IgD-negative memory B cell (primary cell): ENCODE data around the gene SLC9A7. TPM values are rescaled to one million over a fixed set of nuclear protein-coding genes. Genes with fewer than 3 reads are reported as not detected.

ENCODE experiments used
- H3K27ac Mint-ChIP-seq, 3 donors: one replicate each; pipeline ENCODE4 v1.8.0; 2020 to 2022; ENCODE audit warnings: mild to moderate bottlenecking in 3 of 3, mixed read lengths in 3 of 3, moderate library complexity in 1 of 3
- H3K27me3 Mint-ChIP-seq: one replicate; pipeline ENCODE4 v1.8.0; 2021; ENCODE audit warnings: mixed read lengths
- H3K36me3 Mint-ChIP-seq: one replicate; pipeline ENCODE4 v1.8.0; 2020; ENCODE audit warnings: mild to moderate bottlenecking, mixed read lengths
- H3K4me1 Mint-ChIP-seq, 3 donors: one replicate each; pipeline ENCODE4 v1.8.0; 2020 to 2022; ENCODE audit warnings: mixed read lengths in 3 of 3, mild to moderate bottlenecking in 1 of 3
- H3K4me3 Mint-ChIP-seq, 4 donors: one replicate each; pipeline ENCODE4 v1.8.0; 2020 to 2022; ENCODE audit warnings: mild to moderate bottlenecking in 4 of 4, mixed read lengths in 4 of 4, moderate library complexity in 3 of 4
- H3K9me3 Mint-ChIP-seq, 3 donors: one replicate each; pipeline ENCODE4 v1.8.0; 2020 to 2021; ENCODE audit warnings: mixed read lengths in 3 of 3, mild to moderate bottlenecking in 1 of 3
- polyA plus RNA-seq: library from polyadenylated mRNA; unstranded; fragments of 300-500 nt; fragmentation: Illumina TruSeq; gene quantifications from one replicate; pipeline ENCODE4 v1.2.3, GENCODE V29; 2021

Gene SLC9A7
- polyA plus RNA-seq, 1 donor from 2014 or later, result 18.7 TPM

DNA sequence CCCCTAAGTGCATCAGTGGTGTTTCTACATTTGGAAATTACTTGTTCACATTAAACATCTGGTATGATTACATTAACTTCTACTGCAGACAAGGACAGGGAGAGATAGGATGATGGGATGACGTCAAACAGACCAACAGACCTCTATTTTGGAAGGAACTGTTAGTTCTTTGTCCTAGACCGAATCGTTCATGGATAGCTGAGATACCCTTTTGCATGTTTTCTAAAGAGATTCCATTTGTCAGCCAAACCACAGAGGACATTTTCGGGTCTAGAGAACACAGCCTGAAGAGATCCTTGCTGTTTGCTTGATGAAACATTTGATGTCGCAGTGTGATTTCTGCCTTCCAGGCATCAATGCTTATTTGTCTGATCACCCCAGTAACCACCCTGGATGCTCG lies 157.6 kb downstream of the SLC9A7 start:
- no peak overlapping the region for H3K4me3 Mint-ChIP-seq
- H3K27ac Mint-ChIP-seq, result no peak overlapping the region
- H3K27me3 Mint-ChIP-seq, result peaks cover under 1% of the 10 kb centered on the region
- H3K4me1 Mint-ChIP-seq, result no peaks in the 10 kb centered on the region
- no peaks in the 10 kb centered on the region for H3K9me3 Mint-ChIP-seq
- no peaks in the 10 kb centered on the region for H3K36me3 Mint-ChIP-seq

DNA sequence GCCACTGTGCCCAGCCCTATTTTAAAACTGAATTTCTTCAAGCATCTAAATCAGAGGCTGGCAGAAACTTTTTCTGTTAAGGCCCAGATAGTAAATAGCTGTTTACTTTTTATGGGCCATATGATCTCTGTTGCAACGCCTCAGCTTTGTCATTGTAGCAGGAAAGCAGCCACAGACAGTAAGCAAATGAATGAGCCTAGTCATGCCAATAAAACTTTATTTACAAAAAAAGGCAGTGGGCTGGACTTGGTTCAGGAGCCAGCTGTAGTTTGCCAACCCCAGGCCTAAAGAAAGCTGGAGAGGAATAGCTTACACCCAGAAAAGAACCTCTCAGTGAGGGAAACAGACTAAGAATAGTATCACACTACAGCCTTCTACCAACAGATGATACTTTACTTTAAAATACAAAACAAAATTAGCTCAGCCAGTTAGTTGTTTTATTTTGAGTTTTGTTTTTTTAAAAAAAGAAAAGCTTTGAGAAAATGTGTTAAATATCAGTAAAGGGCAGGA lies 159.8 kb downstream of the SLC9A7 start:
- Mint-ChIP-seq H3K4me3 (no peak overlapping the region), H3K36me3 (no peaks in the 10 kb centered on the region), H3K9me3 (no peaks in the 10 kb centered on the region), H3K27ac (no peak overlapping the region), H3K4me1 (no peaks in the 10 kb centered on the region), H3K27me3 (peaks cover 4% of the 10 kb centered on the region)

GRCh38 chrX:46597771-46598170 lies 161.1 kb downstream of the SLC9A7 start:
- Mint-ChIP-seq H3K36me3 (no peaks in the 10 kb centered on the region), H3K9me3 (no peaks in the 10 kb centered on the region), H3K27ac (peak overlapping the region in 2 of 3 donors; percentile 26 to 53), H3K4me3 (peak overlapping the region in 1 of 4 donors; percentile 39), H3K27me3 (peaks cover 4% of the 10 kb centered on the region), H3K4me1 (no peaks in the 10 kb centered on the region)

- no peak overlapping the region for H3K27ac Mint-ChIP-seq
- H3K27me3 Mint-ChIP-seq, result peaks cover 4% of the 10 kb centered on the region
- no peaks in the 10 kb centered on the region for H3K4me1 Mint-ChIP-seq
- H3K36me3 Mint-ChIP-seq, result no peaks in the 10 kb centered on the region
- no peak overlapping the region for H3K4me3 Mint-ChIP-seq
- H3K9me3 Mint-ChIP-seq, result no peaks in the 10 kb centered on the region
These were observed 161.7 kb downstream of the SLC9A7 start for GRCh38 chrX:46597208-46597607.

- Mint-ChIP-seq H3K36me3 (no peaks in the 10 kb centered on the region), H3K27me3 (peaks cover 4% of the 10 kb centered on the region), H3K9me3 (no peaks in the 10 kb centered on the region), H3K4me1 (no peaks in the 10 kb centered on the region), H3K4me3 (no peak overlapping the region), H3K27ac (peak overlapping the region in 2 of 3 donors; percentile 19 to 46)
These were observed 163.8 kb downstream of the SLC9A7 start for GRCh38 chrX:46595084-46595483.

DNA sequence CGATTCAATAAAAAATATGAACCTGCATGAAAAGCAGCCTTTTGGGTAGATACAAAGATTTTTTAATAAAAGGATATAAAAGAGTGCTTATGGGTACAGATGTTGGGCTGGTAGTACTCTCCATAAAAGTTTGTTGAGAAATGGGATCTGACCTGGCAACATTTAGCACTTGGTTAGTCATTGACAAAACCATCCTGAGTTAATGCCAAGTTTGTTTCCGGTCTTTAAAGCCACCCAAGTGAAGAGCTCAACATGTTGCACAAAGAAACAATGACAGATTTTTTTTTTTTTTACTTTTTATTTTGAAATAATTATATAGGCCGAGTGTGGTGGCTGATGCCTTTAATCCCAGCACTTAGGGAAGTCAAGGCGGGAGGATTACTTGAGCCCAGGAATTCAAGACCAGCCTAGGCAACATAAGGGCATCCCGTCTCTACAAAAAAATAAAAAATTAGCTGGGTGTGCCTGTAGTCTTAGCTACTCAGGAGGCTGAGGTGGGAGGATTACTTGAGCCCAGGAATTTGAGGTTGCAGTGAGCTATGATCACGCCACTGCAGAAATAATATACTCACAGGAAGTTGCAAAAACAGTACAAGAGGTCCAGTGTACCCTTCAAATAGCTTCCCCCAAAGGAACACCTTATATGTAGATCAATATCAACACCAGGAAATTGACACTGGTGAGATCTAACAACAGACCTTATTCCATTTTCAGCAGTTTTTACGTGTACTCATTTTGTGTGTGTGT lies 168.8 kb downstream of the SLC9A7 start:
- Mint-ChIP-seq H3K27me3 (peaks cover 2% of the 10 kb centered on the region), H3K27ac (no peak overlapping the region), H3K4me1 (peaks cover 2 to 12% (median 7%) of the 10 kb centered on the region in 3 donors), H3K4me3 (no peak overlapping the region), H3K36me3 (no peaks in the 10 kb centered on the region), H3K9me3 (no peaks in the 10 kb centered on the region)

DNA sequence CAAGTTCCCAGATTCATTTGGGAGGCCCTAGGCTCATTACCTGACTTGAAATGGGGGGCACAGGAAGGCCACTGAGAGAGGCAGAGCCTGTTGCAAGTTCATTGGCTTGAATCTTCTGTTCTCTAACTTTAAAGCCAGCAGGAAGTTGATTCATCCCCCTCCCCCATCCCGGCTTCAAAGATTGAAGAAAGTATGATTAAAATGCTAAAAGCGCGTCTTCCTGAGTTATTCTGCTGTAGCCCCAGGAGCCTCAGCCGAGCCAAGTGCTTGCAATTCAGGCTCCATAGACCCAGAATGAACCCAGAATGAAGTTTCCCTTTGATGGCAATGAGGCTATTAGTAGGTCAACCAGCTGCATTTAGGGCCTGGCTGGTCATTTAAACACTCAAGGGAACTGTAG lies 170.7 kb downstream of the SLC9A7 start:
- no peaks in the 10 kb centered on the region for H3K36me3 Mint-ChIP-seq
- H3K4me3 Mint-ChIP-seq, result peak overlapping the region in 2 of 4 donors; percentile 17 to 41
- no peak overlapping the region for H3K27ac Mint-ChIP-seq
- no peaks in the 10 kb centered on the region for H3K27me3 Mint-ChIP-seq
- H3K4me1 Mint-ChIP-seq, result peaks cover 2 to 12% (median 10%) of the 10 kb centered on the region in 3 donors
- H3K9me3 Mint-ChIP-seq, result no peaks in the 10 kb centered on the region

GRCh38 chrX:46587753-46588171 lies 171.2 kb downstream of the SLC9A7 start:
- no peaks in the 10 kb centered on the region for H3K9me3 Mint-ChIP-seq
- H3K27me3 Mint-ChIP-seq, result no peaks in the 10 kb centered on the region
- H3K36me3 Mint-ChIP-seq, result no peaks in the 10 kb centered on the region
- no peak overlapping the region for H3K27ac Mint-ChIP-seq
- H3K4me1 Mint-ChIP-seq, result peaks cover 2 to 12% (median 10%) of the 10 kb centered on the region in 3 donors
- peak overlapping the region in 2 of 4 donors; percentile 41 to 73 for H3K4me3 Mint-ChIP-seq

GRCh38 chrX:46587158-46587557 lies 171.8 kb downstream of the SLC9A7 start:
- H3K4me1 Mint-ChIP-seq, result peaks cover 2 to 12% (median 10%) of the 10 kb centered on the region in 3 donors
- H3K9me3 Mint-ChIP-seq, result no peaks in the 10 kb centered on the region
- H3K27ac Mint-ChIP-seq, result no peak overlapping the region
- H3K27me3 Mint-ChIP-seq, result no peaks in the 10 kb centered on the region
- peak overlapping the region in 1 of 4 donors; percentile 77 for H3K4me3 Mint-ChIP-seq
- H3K36me3 Mint-ChIP-seq, result no peaks in the 10 kb centered on the region

DNA sequence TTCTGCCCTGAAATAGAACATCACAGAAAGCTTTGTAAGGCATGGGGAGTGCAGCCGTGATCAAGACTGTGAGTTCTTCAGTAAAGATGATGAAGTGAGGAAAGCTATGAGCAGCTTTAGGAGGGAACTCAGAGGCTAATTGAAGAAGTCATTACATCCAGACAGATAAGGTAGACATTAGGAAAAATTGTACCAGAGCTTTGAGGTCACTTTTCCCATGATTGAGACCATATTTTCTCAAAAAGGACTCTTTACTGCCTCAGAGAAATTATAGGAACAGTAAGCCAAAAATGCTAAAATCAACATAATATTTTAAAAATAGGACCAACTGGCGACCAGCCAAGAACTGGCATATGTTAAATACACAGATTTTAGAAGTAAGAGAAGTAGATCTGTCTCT lies 174.2 kb downstream of the SLC9A7 start:
- Mint-ChIP-seq H3K36me3 (no peaks in the 10 kb centered on the region), H3K27ac (no peak overlapping the region), H3K4me3 (no peak overlapping the region), H3K4me1 (peaks cover 2 to 12% (median 10%) of the 10 kb centered on the region in 3 donors), H3K9me3 (no peaks in the 10 kb centered on the region), H3K27me3 (no peaks in the 10 kb centered on the region)

- H3K27me3 Mint-ChIP-seq, result no peaks in the 10 kb centered on the region
- no peaks in the 10 kb centered on the region for H3K9me3 Mint-ChIP-seq
- peaks cover 0 to 9% (median 8%) of the 10 kb centered on the region in 3 donors for H3K4me1 Mint-ChIP-seq
- H3K4me3 Mint-ChIP-seq, result no peak overlapping the region
- H3K36me3 Mint-ChIP-seq, result no peaks in the 10 kb centered on the region
- H3K27ac Mint-ChIP-seq, result no peak overlapping the region
These were observed 176.0 kb downstream of the SLC9A7 start for GRCh38 chrX:46582966-46583365.

DNA sequence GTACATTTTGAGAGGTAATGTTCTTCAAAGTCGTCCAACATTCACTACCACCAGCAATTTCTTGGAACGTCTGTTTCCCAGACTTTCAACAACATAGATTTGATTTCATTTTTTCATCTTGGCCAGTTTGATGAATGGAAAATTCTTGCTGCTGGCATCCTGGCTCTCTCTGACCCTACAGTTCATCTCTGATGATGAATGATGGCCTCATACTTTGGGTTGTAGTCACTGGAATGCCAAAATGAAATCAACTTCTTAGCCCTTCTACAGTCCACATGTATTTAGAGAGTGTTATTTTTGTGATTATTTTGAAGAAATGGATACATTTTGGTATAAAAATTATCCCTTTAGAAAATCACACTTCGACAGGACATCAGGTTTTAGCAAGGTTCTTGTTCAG lies 176.6 kb downstream of the SLC9A7 start:
- H3K27me3 Mint-ChIP-seq, result no peaks in the 10 kb centered on the region
- no peak overlapping the region for H3K27ac Mint-ChIP-seq

GRCh38 chrX:46580613-46581012 lies 178.3 kb downstream of the SLC9A7 start:
- H3K4me3 Mint-ChIP-seq, result no peak overlapping the region
- peak overlapping the region in 1 of 3 donors; percentile 62 for H3K27ac Mint-ChIP-seq
- no peaks in the 10 kb centered on the region for H3K36me3 Mint-ChIP-seq
- H3K9me3 Mint-ChIP-seq, result no peaks in the 10 kb centered on the region
- peaks cover 3 to 8% (median 6%) of the 10 kb centered on the region in 3 donors for H3K4me1 Mint-ChIP-seq
- no peaks in the 10 kb centered on the region for H3K27me3 Mint-ChIP-seq

More for the DNA sequence above, 176.6 kb downstream of the SLC9A7 start:
- Mint-ChIP-seq H3K4me3 (no peak overlapping the region), H3K36me3 (no peaks in the 10 kb centered on the region), H3K9me3 (no peaks in the 10 kb centered on the region), H3K4me1 (peaks cover 0 to 4% (median 3%) of the 10 kb centered on the region in 3 donors)

- Mint-ChIP-seq H3K9me3 (no peaks in the 10 kb centered on the region), H3K4me3 (no peak overlapping the region), H3K27ac (no peak overlapping the region), H3K27me3 (no peaks in the 10 kb centered on the region), H3K4me1 (peaks cover 3 to 9% (median 5%) of the 10 kb centered on the region in 3 donors), H3K36me3 (no peaks in the 10 kb centered on the region)
These were observed 179.7 kb downstream of the SLC9A7 start for GRCh38 chrX:46579250-46579649.

- Mint-ChIP-seq H3K4me1 (peaks cover 5 to 11% (median 11%) of the 10 kb centered on the region in 3 donors), H3K27me3 (no peaks in the 10 kb centered on the region), H3K9me3 (no peaks in the 10 kb centered on the region), H3K36me3 (no peaks in the 10 kb centered on the region), H3K27ac (peak overlapping the region in 1 of 3 donors; percentile 11), H3K4me3 (peak overlapping the region in 1 of 4 donors; percentile 35)
These were observed 181.5 kb downstream of the SLC9A7 start for GRCh38 chrX:46577221-46578005.
